ENCODE data around the gene HIGD1A. TPM values are rescaled to one million over a fixed set of nuclear protein-coding genes. Genes with fewer than 3 reads are reported as not detected.

HIGD1A gene
- total RNA-seq, 1 donor from 2014 or later = 377 TPM

DNA sequence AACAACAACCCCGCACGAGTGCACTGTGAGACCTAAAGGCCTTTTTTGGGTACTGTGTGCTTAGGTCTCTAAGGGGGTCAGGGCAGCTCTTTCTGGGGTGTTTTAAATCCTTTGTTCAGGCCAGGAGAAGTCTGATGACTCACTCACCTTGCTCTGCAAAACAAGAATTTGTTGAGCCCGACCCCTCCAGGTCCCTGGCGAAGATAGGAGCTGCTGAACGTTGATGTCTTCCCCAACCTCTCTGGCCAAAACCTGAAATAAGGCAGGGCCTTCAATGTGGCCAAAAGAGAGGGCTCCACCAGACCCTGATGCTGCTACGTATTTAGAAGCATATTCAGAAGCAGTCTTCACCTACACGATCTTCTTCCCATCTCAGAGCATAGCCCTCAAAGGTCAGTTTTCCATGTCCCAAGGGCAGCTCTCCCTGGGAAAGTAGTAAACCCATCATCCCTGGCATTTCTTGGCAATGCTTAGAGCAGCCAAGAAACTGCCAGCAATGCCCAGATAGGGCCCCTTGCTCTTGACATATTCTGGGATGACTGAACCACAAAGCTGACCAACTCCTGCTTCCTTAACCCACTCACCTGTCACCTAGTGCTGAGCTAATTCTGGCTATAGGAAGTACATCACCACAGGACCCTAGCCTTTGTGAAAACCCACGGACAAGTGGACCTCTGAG is 58.4 kb downstream of the HIGD1A start:
- H3K9me3 ChIP-seq (replicated peaks) = no peaks in the 10 kb centered on the region
- DNase-seq = no peak
- no peaks in the 10 kb centered on the region for H3K36me3 ChIP-seq
- H3K4me1 ChIP-seq = peaks cover 47% of the 10 kb centered on the region
- TF ChIP-seq CTCF (IDR thresholded peaks at IDR 0.05; ENCODE audit: borderline replicate concordance) = no peak
- H3K27ac ChIP-seq (replicated peaks) = peak overlapping the region; percentile 66
- H3K4me3 ChIP-seq = no peak overlapping the region
- H3K27me3 ChIP-seq (ENCODE audit: low read depth) = no peaks in the 10 kb centered on the region
- intact Hi-C loops (cut with micrococcal nuclease) = loop anchor here (10.0 kb wide), 1 partner anchor 91 kb away; the partner anchor contains the start of gene ZBTB47

DNA sequence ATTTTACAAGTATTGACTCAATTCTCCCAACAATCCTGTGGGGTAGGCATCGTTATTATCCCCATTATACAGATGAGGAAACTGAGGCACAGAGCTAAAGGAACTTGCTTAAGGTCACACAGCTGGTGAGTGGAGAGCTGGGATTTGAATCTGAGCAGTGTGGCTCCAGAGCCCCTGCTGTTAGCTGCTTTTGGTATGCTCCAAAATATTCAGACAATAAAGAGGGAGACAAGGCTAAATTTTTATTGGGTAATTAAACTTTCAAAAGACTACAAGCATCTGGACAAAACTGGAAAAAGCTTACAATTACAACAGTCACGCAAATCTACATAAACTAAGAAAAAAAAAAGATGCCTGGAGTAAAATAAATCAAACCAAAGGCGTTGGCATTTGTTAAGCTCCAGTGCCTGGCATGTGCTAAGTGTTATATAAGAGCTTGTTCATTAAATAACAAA is 59.0 kb downstream of the HIGD1A start:
- TF ChIP-seq CTCF (IDR thresholded peaks at IDR 0.05; ENCODE audit: borderline replicate concordance) = no peak
- Histone ChIP-seq H3K27ac (replicated peaks) (peak overlapping the region; percentile 66), H3K4me1 (peaks cover 53% of the 10 kb centered on the region), H3K9me3 (replicated peaks) (no peaks in the 10 kb centered on the region), H3K36me3 (no peaks in the 10 kb centered on the region), H3K27me3 (ENCODE audit: low read depth) (no peaks in the 10 kb centered on the region), H3K4me3 (no peak overlapping the region)
- no peak for DNase-seq
- intact Hi-C loops (cut with micrococcal nuclease) = loop anchor here (10.0 kb wide), 1 partner anchor 91 kb away; the partner anchor contains the start of gene ZBTB47

- H3K4me1 ChIP-seq = peaks cover 59% of the 10 kb centered on the region
Measured at GRCh38 chr3:42743204-42743995, 60.9 kb downstream of the HIGD1A start.

GRCh38 chr3:42742688-42743087 is 61.6 kb downstream of the HIGD1A start:
- DNase-seq = no peak
- TF ChIP-seq CTCF (IDR thresholded peaks at IDR 0.05; ENCODE audit: borderline replicate concordance) = no peak
- Histone ChIP-seq H3K27me3 (ENCODE audit: low read depth) (no peaks in the 10 kb centered on the region), H3K9me3 (replicated peaks) (no peaks in the 10 kb centered on the region), H3K4me1 (peaks cover 59% of the 10 kb centered on the region), H3K4me3 (no peak overlapping the region), H3K36me3 (no peaks in the 10 kb centered on the region), H3K27ac (replicated peaks) (peak overlapping the region; percentile 92)
- intact Hi-C loops (cut with micrococcal nuclease) = loop anchor here (10.0 kb wide), 1 partner anchor 88 kb away; the partner anchor contains the start of gene ZBTB47

More at GRCh38 chr3:42743204-42743995, 60.9 kb downstream of the HIGD1A start:
- no peaks in the 10 kb centered on the region for H3K9me3 ChIP-seq (replicated peaks)
- no peak for TF ChIP-seq CTCF (IDR thresholded peaks at IDR 0.05; ENCODE audit: borderline replicate concordance)
- H3K27ac ChIP-seq (replicated peaks) = peak overlapping the region; percentile 92
- H3K27me3 ChIP-seq (ENCODE audit: low read depth) = no peaks in the 10 kb centered on the region
- no peaks in the 10 kb centered on the region for H3K36me3 ChIP-seq
- no peak overlapping the region for H3K4me3 ChIP-seq
- DNase-seq = no peak
- intact Hi-C loops (cut with micrococcal nuclease) = loop anchor here (10.0 kb wide), 1 partner anchor 89 kb away; the partner anchor contains the start of gene ZBTB47

- DNase-seq = no peak
- H3K27ac ChIP-seq (replicated peaks) = peak overlapping the region; percentile 92
- no peaks in the 10 kb centered on the region for H3K27me3 ChIP-seq (ENCODE audit: low read depth)
- H3K4me1 ChIP-seq = peaks cover 59% of the 10 kb centered on the region
- intact Hi-C loops (cut with micrococcal nuclease) = loop anchor here (10.0 kb wide), 1 partner anchor 87 kb away; the partner anchor contains the start of gene ZBTB47
- TF ChIP-seq CTCF (IDR thresholded peaks at IDR 0.05; ENCODE audit: borderline replicate concordance) = no peak
- no peak overlapping the region for H3K4me3 ChIP-seq
- no peaks in the 10 kb centered on the region for H3K9me3 ChIP-seq (replicated peaks)
- no peaks in the 10 kb centered on the region for H3K36me3 ChIP-seq
Measured at GRCh38 chr3:42742259-42742658, 62.0 kb downstream of the HIGD1A start.

All from left ventricle myocardium inferior (tissue), 1 donor.